Lower leg skin (tissue), 3 donors: ENCODE measurements around the gene LRRC8B.

Experiments used
- POLR2A ChIP-seq, 2 donors: fragments of 450-650 bp; IDR thresholded peaks; one replicate each; pipeline ENCODE4 v1.6.1; 2016 to 2017; ENCODE audit warnings: antibody characterized with exemption in 2 of 2, mild to moderate bottlenecking in 1 of 2, moderate library complexity in 1 of 2
- TF ChIP-seq, protein P1 (sequence below), 3 donors: fragments of 450-650 bp; IDR thresholded peaks; one replicate each; pipeline ENCODE4 v1.5.1; 2016; ENCODE audit warnings: antibody characterized with exemption in 3 of 3, mild to moderate bottlenecking in 3 of 3, moderate library complexity in 2 of 3

DNA sequence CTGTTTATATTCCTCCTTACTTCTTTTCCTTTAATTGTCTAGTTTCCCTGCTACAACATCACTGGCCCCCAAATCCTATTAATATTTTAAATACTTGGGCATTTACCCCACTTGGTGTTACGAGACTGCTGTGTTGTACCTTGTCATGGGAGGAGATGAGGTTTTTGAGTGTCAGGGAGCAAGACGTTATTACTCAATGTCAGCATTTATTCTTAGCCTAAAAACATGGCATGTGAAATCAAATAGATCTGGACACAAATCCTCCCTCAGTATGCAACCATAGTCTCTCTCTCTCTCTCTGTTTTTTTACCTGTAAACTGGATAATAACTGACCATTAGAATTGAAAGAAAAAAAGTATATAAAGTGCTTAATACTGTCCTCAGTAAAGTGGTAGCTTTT lies 4.6 kb downstream of the LRRC8B start:
- TF ChIP-seq, protein P1, sequence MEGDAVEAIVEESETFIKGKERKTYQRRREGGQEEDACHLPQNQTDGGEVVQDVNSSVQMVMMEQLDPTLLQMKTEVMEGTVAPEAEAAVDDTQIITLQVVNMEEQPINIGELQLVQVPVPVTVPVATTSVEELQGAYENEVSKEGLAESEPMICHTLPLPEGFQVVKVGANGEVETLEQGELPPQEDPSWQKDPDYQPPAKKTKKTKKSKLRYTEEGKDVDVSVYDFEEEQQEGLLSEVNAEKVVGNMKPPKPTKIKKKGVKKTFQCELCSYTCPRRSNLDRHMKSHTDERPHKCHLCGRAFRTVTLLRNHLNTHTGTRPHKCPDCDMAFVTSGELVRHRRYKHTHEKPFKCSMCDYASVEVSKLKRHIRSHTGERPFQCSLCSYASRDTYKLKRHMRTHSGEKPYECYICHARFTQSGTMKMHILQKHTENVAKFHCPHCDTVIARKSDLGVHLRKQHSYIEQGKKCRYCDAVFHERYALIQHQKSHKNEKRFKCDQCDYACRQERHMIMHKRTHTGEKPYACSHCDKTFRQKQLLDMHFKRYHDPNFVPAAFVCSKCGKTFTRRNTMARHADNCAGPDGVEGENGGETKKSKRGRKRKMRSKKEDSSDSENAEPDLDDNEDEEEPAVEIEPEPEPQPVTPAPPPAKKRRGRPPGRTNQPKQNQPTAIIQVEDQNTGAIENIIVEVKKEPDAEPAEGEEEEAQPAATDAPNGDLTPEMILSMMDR (IDR thresholded peaks at IDR 0.05), result no peak
- TF ChIP-seq POLR2A (IDR thresholded peaks at IDR 0.05), result no peak
